ENCODE results near the gene TMEM62. TPM values are rescaled to one million over a fixed set of nuclear protein-coding genes. Genes with fewer than 3 reads are reported as not detected.

Gene TMEM62
- total and polyA plus RNA-seq, 7 donors, result 6.3 to 22.8 (median 7.8) TPM

- 91 to 98% (median 95%) methylated on average over 1 of the region's 1 CpG for WGBS, 3 donors
- Histone ChIP-seq H3K27me3 (ENCODE audit: insufficient read depth in 3 of 3, low read length in 2 of 3) (no peaks in the 10 kb centered on the region), H3K4me1 (peaks cover 17% of the 10 kb centered on the region), H3K36me3 (ENCODE audit: insufficient read depth in 1 of 2, low read depth in 1 of 2) (peaks cover 0 to 13% of the 10 kb centered on the region in 2 donors), H3K4me3 (no peak overlapping the region), H3K27ac (no peak overlapping the region), H3K9me3 (no peaks in the 10 kb centered on the region)
- TF ChIP-seq CTCF (IDR thresholded peaks at IDR 0.05), result no peak
- no peak for DNase-seq
- no peak for ATAC-seq
- intact Hi-C loops (cut with DNase I), result no loop called here
Measured at GRCh38 chr15:43093026-43093425, 40.4 kb upstream of the TMEM62 start.

GRCh38 chr15:43094416-43095030 lies 38.9 kb upstream of the TMEM62 start:
- DNase-seq, result no peak
- Histone ChIP-seq H3K9me3 (no peaks in the 10 kb centered on the region), H3K4me3 (no peak overlapping the region), H3K36me3 (ENCODE audit: insufficient read depth in 1 of 2, low read depth in 1 of 2) (peaks cover 0 to 15% of the 10 kb centered on the region in 2 donors), H3K4me1 (peaks cover 17% of the 10 kb centered on the region), H3K27ac (no peak overlapping the region), H3K27me3 (ENCODE audit: insufficient read depth in 3 of 3, low read length in 2 of 3) (no peaks in the 10 kb centered on the region)
- intact Hi-C loops (cut with DNase I), result no loop called here
- no peak for TF ChIP-seq CTCF (IDR thresholded peaks at IDR 0.05)
- WGBS, 3 donors, result 77 to 84% (median 79%) methylated on average over 1 of the region's 1 CpG
- no peak for ATAC-seq

DNA sequence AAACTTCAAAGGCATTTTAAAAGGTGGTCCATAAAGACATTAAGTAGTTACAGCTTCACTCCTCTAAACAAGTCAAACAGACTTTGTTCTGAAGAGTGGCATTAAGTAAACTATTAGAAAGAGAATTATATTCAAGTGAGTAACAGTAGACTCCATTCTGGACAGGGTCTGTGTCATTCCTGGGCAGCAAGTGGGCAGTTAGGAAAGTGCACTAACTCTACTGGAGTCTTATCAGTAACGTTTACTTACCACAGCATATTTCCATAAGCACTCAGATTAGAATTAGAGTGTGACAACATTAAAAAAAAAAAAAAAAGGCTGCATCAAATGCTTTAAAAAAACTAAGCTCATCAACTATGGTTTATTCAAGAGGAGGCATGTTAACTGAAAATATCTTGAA lies 38.1 kb upstream of the TMEM62 start:
- H3K27me3 ChIP-seq (ENCODE audit: insufficient read depth in 3 of 3, low read length in 2 of 3), result no peaks in the 10 kb centered on the region
- H3K4me3 ChIP-seq, result no peak overlapping the region
- peaks cover 0 to 22% of the 10 kb centered on the region in 2 donors for H3K36me3 ChIP-seq (ENCODE audit: insufficient read depth in 1 of 2, low read depth in 1 of 2)
- no peak for TF ChIP-seq CTCF (IDR thresholded peaks at IDR 0.05)
- H3K27ac ChIP-seq, result no peak overlapping the region
- H3K4me1 ChIP-seq, result peaks cover 20% of the 10 kb centered on the region
- intact Hi-C loops (cut with DNase I), result no loop called here
- ATAC-seq, result no peak
- no peaks in the 10 kb centered on the region for H3K9me3 ChIP-seq
- WGBS, 3 donors, result 30 to 40% (median 31%) methylated on average over 1 of the region's 1 CpG
- DNase-seq, result no peak

GRCh38 chr15:43095708-43096347 lies 37.6 kb upstream of the TMEM62 start:
- H3K4me3 ChIP-seq, result no peak overlapping the region
- DNase-seq (no peak), ATAC-seq (no peak)
- H3K4me1 ChIP-seq, result peaks cover 25% of the 10 kb centered on the region
- intact Hi-C loops (cut with DNase I), result no loop called here
- H3K27me3 ChIP-seq (ENCODE audit: insufficient read depth in 3 of 3, low read length in 2 of 3), result no peaks in the 10 kb centered on the region
- H3K27ac ChIP-seq, result no peak overlapping the region
- H3K9me3 ChIP-seq, result no peaks in the 10 kb centered on the region
- H3K36me3 ChIP-seq (ENCODE audit: insufficient read depth in 1 of 2, low read depth in 1 of 2), result peaks cover 0 to 28% of the 10 kb centered on the region in 2 donors
- TF ChIP-seq CTCF (IDR thresholded peaks at IDR 0.05), result no peak
- WGBS, 3 donors, result 90 to 95% (median 91%) methylated on average over 8 of the region's 8 CpGs
